SKM-1 treated with dmso at 0.1 percent for 144 hours (cell line): ENCODE measurements around the gene CFAP298.

Source experiments
- DNase-seq: peaks from one replicate; lab custom pipeline; 2025; ENCODE audit not compliant: unreplicated experiment; lab: John Stamatoyannopoulos, UW

CFAP298 gene

GRCh38 chr21:32599091-32599490 lies 13.1 kb downstream of the CFAP298 start:
- no peak for DNase-seq

DNA sequence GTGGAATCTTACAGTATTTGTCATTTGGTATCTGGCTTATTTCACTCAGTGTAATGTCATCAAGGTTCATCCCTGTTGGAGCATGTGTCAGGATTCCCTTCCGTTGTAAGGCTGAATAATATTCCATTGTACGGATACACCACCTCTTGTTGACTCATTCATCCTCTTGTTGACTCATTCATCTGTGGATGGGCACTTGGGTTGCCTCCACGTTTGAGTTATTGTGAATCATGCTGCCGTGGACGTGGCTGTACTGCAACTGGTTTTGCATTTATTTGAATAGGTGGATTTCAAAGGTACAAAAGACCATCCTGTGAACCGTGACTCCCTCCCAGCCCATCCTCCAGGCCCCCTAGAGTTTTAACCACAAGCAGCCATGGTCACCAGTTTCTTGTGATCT lies 15.0 kb downstream of the CFAP298 start:
- no peak for DNase-seq

- no peak for DNase-seq
These were observed 16.7 kb downstream of the CFAP298 start for GRCh38 chr21:32595431-32595830.

- DNase-seq: no peak
These were observed 18.5 kb downstream of the CFAP298 start for GRCh38 chr21:32593690-32594089.

DNA sequence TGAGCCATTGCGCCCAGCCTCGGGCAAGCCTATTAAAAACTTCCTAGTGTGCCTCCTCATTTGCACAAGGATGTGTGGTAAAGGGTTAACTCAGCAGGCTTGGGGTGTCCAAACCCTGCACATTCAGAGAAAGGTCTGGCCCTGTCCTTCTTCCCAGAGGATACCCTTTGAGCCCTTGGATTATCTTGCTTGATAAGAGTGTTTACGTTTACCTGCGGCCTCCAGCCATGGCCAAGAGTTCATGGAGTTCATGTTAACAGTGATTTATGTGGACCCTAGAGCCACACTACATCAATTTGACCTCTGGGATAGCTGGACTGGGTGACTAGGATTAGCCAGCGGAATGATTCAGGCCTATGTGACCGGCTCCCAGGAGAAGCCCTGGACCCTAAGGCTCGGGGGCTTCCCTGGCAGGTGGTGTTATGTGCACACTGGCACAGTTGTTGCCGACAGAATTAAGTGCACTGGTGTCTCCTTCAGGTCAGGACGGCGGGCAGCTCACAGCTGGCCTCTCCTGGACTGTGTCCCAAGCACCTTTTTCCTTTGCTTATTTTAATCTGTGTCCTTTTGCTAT lies 19.2 kb downstream of the CFAP298 start:
- DNase-seq: no peak

DNA sequence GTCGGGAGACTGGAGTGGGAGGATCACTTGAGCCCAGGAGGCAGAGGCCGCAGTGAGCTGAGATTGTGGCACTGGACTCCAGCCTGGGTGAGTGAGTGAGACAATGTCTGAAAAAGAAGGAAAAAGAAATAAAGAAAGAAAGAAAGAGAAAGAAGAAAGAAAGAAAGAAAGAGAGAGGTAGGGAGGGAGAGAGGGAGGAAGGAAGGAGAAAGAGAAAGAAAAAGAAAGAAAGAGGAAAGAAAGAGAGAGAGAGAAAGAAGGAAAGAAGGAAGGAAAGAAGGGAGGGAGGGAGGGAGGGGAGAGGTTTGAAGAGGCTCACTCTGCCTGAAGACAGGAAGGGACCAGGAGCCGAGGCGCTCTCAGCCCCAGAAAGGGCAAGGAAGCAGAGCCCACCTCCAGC lies 22.0 kb downstream of the CFAP298 start:
- no peak for DNase-seq

DNA sequence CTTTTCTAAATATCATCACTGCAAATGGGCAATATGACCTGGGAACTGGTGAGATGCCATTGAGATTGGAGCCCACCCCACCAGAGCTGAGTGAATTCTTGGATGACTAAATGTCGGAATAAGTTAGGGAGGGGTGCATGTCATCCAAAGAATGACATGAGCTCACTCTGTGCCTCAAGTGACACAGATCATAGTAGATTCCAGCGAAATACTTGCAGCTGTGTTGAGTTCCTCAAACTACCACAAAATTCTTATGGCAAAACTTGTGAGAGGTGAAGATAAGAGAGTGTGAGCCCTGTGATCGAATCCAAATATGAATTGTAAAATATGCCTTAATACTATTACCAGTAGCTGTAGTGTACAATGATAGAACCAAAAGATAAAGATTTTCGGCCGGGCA lies 24.5 kb downstream of the CFAP298 start:
- no peak for DNase-seq

- DNase-seq: no peak
These were observed 25.1 kb downstream of the CFAP298 start for GRCh38 chr21:32587120-32587519.

DNA sequence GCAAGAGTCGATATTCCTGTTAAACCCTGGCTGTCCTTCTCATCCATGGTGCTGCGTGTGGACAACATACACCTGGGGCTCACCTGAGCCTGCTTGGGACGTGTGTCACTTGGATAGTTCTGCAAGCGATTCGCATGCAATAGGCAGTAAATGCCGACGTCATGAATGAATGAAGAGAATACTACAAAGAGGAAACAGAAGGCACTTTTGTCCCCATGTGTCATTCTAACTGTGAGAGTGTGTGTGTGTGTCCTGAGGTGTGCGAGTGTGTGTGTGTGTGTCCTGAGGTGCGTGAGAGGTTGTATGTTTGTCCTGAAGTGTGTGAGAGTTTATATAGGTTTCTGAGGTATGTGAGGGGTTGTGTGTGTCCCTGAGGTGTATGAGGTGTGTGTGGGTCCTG lies 26.2 kb downstream of the CFAP298 start:
- DNase-seq: no peak

DNA sequence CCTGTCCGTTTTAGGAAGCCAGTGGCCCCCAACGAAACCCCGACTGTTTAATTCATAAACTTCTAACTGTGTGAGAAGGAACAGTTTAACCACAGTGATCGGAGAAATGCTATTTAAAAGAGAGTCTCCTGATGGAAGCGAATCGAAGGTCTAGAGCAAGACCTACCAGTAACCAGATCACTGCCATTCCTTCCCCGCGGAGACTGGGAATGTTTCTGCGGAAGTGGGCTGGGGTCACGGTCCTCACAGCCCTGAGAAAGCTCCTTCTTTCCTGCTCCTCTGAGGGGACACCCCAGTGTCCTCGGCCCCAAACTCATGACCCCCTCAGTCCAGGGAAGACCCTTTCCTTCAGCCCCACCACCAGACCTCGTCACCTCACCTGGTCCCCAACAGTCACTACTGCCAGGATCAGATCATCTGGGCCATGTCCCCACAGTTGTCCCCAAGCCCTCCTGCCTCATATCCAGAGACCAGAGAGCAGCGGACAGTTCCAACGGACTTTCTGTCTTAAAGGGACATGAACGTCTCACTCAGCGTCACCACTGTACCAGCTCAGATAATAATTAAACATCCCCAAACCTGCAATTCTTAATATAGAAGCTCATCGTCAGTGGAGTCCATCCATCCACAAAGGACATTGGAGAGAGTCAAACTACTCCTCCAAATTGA lies 27.0 kb downstream of the CFAP298 start, which contains the start of gene TCP10L:
TSS of gene TCP10L (minus strand) at position 482 of the 669 bp plus-strand sequence. CDS start 1,219 bp downstream, outside the sequence.
- no peak for DNase-seq

- no peak for DNase-seq
These were observed 27.7 kb downstream of the CFAP298 start for GRCh38 chr21:32584472-32584871.

DNA sequence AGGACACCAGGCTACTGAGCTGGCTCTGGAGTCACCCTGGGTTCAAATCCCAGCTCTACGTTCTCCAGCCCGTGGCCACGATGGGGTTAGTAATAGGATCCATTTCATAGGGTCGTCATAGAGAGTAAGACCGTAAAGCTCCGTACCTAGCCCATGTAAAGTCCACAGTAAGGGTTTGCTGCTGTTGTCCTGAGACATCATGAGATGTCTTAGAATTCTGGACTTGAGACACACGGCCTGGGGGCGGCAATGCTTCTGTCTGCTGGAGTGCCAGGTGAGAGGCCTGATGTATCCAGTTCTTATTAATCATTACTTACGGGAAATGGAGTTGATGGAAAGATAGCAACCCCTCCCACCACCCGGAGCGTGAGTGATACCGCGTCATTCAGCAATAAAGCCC lies 30.4 kb downstream of the CFAP298 start:
- no peak for DNase-seq

DNA sequence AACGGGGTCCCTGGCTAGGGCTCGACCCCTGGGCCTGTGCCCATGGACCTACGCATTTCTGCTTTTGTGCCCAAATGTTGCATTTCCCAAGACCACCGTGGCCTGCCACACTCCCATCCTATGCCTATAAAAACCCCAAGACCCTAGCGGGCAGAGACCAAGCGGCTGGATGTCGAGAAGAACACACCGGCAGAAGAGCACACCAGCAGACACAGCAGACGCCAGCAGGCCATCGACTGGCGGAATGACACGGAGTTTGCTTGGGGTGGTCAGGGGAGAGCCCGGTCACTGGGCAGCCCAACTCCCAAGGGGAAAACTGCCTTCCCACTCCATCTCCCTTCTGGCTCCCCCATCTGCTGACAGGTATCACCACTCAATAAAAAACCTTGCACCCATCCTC lies 31.2 kb downstream of the CFAP298 start:
- no peak for DNase-seq

DNA sequence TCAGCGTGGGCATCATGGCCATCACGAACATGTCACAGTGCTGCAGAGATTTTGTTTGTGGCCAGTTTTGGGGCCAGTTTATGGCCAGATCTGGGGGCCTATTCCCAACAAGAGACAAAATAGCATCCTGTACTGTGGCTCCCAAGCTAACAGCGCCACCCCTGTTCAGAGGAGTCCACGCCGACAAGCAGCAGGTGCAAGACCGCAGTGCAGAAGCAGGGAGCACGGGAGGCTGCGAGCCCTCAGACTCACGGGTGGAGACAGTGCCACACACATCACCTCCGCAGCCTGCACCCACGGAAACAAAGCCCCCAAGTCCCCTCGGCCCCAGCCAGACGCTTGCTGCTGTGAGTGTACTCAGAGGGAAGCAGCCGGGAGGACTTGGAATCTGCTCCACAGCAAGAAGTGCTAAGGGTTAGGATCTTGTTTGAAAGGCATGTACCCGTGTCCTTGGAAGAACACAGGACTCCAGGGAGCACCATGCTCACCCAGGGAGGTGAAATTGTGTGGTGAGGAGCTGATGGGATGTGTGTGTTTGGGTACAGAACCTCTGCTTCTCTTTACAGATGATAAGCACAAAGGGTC lies 34.0 kb downstream of the CFAP298 start:
- DNase-seq: no peak

DNA sequence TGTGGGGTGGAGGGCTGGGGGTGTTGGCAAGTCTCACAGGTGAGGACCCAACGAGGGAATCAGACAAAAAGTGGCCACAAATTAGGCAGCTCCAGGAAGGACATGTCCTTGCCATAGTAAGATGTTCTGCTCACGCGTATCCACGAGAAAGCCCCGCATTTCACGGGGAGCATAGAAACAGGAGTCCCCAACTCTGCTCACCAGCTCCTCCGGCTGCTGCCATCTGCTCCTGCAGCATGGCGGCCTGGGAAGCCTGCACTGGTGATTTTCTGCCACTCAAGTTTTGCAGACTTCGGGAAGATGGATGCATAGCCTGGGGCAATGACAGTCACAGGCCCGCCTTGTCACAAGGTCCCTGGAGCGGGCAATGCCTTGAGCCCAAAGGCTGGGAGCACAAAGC lies 36.2 kb downstream of the CFAP298 start:
- no peak for DNase-seq

DNA sequence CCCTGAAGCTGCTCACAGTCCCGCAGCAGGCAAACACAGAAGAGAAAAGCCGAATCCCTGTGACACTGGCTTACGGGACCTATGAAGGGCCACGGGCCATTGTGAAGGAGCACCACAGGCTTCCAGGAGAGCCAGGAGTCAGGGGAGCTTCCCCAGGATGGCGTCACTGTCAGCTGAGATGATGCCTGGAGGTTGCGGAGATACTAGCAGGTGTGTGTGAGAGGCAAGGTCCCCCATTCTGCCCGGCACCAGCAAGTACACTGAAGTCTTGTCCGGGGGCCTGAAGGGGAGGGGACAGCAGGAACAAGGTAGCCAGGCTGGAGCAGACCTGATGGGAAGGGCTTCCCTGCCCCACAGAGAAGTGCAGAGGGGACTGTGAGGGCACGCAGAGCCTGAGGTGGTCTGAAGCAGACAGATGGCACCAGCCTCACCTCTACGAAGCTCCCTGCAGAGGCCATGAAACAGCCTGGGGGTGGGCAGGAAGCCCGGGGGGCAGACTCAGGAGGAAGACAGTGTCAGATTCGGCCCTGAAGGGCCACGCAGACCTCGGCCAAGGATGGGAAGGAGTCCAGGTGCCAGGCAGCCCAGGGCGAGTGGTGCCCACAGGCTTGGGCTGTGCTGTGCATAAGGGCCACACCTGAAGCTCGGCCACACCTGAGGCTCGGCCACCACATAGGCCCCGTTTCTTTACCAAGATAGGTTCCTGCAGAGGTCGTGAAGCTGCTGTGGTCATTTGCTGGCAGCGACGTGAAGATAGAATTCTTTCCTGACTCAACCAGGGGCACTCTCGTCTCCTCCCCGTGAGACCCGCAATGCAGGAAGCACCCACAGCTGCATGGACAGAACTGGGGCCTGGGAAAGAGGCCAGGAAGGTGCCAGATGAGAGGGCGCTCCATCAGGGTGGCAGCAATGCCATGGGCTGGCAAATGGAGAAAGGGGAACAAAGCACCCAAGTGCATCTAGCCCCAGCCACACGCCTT lies 36.9 kb downstream of the CFAP298 start:
- DNase-seq: no peak

DNA sequence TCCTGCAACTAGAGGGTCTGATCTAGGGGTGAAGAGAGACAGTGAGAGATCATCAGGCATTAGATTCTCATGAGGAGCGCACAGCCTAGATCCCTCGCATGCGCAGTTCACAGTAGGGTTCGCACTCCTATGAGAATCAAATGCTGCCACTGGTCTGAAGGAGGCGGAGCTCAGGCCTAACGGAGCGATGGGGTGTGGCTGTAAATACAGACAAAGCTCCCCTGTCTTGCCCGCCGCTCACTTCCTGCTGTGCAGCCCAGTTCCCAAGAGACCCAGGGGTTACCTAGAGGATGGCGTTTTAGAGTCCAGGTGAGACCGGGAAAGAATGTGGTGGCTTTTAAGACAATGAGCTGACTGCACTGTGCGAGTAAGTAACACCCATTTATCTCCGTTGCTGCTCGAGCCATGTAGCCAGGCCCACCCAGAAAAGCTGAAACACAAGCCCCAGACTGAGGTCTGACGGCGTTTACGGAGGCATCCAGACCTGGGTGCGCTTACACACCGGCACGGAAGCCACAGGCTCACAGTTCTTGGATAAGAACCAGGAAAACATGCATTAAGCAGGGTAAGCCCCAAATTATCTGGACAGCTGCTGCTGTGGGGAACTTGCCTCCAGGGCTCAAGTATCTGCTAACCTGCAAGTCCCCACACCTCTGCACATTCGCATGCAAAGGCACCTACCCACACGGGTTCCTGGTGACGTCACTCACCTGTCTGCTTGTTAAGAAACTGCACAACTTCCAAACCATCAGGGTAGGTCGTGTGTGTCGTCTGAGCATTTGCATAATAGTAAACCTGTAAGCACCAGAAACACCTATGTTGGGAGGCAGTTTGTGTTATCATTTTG lies 39.4 kb downstream of the CFAP298 start:
- DNase-seq: no peak

DNA sequence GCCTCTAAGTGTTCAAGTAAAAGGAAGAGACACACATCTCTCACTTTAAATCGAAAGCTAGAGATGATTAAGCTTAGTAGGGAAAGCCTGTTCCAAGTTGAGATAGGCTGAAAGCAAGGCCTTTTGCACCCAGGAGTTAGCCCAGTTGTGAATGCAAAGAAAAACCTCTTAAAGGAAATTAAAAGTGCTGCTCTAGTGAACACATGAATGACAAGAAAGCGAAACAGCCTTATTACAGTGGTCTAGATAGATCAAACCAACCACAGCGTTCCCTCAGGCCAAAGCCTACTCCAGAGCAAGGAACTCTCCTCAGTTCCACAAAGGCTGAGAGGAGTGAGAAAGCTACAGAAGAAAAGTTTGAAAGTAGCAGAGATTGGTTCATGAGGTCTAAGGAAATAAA lies 41.7 kb downstream of the CFAP298 start:
- DNase-seq: no peak

GRCh38 chr21:32569261-32570230 lies 42.6 kb downstream of the CFAP298 start:
- DNase-seq: peak; percentile 77
